Activated CD4-positive, CD25-positive, alpha-beta regulatory T cell treated with anti-CD3 and anti-CD28 coated beads, Interleukin-2, amount 50 U/mL, for 72 hours (primary cell): Measurements from ENCODE around the gene L2HGDH.
"Not testable (repeated sequence)": the region's sequence is repeated elsewhere in the genome, so short reads cannot be mapped to it uniquely, and the experiment has no call there.

ENCODE experiments used
- DNase-seq: peaks from one replicate; pipeline ENCODE4 v3.0.0; 2021

L2HGDH gene

GRCh38 chr14:50339178-50339804 is 27.3 kb upstream of the L2HGDH start:
- no peak for DNase-seq

DNA sequence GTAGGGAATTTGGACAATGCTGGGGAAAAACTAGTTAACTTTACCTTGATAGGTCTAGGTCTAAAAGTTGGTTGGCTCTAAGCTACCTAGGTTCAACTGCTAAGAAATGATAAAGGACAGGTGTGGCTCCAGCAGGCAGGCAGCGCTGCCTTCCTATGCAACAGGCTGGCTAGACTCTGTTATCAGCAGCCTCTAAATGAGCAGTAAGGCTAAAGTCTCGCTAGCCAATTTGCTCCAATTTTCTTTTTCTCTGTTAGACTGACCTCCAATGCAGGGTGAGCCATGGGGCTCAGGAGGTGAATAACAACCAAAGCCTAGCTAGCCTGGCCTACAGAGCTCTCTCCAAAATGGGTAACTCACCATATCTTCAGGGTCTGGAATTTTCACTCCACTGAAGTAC is 26.6 kb upstream of the L2HGDH start:
- DNase-seq = no peak

- no peak for DNase-seq
These were observed 24.2 kb upstream of the L2HGDH start for GRCh38 chr14:50335989-50336824.

- no peak for DNase-seq
These were observed 23.4 kb upstream of the L2HGDH start for GRCh38 chr14:50335389-50335788.

DNA sequence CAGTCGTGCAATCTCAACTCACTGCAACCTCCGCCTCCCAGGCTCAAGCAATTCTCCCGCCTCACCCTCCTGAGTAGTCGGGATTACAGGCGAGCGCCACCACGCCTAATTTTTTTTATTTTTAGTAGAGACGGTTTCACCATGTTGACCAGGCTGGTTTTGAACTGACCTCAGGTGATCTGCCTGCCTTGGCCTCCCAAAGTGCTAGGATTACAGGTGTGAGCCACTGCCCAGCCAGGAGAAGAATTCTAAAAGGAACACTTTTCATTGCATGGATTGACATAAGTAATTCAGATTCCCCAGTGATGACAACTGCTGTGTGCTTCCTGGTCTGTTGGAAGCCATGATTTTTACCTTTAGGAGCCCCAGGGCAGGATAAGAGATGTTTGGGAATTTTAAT is 22.2 kb upstream of the L2HGDH start:
- no peak for DNase-seq

- no peak for DNase-seq
These were observed 21.0 kb upstream of the L2HGDH start for GRCh38 chr14:50333014-50333509.

DNA sequence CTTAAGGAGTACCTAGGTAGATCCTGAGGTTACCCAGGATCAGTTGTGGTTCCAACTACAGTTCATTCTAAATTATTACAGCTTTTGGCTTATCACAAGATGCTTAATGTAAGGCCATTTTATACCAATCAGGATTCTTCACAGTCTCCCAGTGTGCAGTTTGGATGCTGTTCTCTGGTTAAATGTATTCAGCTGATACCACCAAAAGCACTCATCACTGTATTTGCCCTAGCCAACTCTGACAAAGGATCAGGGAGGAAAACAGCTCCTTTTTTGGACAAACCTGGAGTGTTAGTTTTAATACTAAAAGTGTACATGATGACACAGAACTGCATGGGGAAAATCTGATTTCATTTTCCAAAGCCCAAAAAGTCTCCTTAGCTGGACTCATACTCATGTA is 19.6 kb upstream of the L2HGDH start:
- no peak for DNase-seq

DNA sequence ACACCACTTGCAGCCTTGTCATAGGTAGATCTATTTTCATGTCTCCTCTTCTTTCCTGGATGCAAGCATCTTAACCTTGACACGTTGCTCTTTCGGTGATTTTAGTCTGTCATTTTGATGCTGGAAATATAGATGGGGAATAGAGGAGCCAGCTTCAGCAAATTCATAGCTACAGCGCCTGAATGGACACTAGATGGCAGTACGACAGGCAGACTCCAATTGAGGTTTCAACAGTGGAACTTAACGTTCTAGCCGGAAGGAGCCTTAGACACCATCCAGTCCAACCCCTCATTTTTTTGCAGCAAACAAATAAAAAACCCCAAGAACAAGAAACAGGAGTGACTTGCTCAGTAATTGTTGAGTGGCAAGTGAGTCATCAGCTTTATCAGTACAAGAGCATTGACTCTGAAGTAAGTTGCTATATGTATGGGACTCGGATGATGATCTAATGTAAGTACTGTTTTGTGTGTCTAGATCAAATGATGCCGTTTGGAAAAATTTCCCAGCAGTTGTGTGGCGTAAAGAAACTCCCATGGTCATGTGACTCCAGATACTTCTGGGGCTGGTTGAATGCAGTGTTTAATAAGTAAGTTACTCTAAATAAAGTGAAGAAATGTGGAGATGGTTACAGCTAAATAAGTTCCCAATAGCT is 9.1 kb upstream of the L2HGDH start:
- DNase-seq = peak; percentile 46

DNA sequence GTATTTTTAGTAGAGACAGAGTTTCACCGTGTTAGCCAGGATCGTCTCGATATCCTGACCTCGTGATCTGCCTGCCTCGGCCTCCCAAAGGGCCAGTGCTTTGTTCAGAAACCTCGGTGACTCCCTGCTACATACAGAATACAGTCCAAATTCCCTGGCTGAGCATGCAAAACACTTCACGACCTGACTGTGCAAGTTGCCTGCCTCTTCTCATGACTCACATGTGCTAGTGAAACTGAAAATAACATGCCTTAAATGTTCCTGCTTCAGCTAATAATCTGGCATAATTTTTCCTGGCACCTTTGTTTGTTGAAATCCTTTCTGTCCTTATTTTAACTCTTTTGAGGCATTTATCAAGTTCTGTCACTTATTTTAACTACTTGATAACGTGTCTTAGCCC is 8.3 kb upstream of the L2HGDH start:
- no peak for DNase-seq

- DNase-seq = no peak
These were observed 7.7 kb upstream of the L2HGDH start for GRCh38 chr14:50319721-50320120.

- DNase-seq = no peak
These were observed 7.3 kb upstream of the L2HGDH start for GRCh38 chr14:50319293-50319692.

- DNase-seq = no peak
These were observed 6.1 kb upstream of the L2HGDH start for GRCh38 chr14:50318031-50318626.

DNA sequence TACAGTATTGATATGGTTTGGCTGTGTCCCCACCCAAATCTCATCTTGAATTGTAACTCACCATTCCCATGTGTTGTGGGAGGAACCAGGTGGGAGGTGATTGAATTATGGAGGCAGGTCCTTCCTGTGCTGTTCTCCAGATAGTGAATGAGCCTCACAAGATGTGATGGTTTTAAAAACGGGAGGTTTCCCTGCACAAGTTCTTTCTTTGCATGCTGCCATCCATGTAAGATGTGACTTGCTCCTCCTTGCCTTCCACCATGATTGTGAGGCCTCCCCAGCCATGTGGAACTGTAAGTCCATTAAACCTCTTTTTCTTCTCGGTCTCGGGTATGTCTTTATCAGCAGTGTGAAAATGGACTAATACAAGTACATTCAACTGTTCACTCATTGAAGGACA is 2.1 kb upstream of the L2HGDH start:
- DNase-seq = not testable (repeated sequence)

- DNase-seq = no peak
These were observed 665 bp upstream of the L2HGDH start for GRCh38 chr14:50312734-50313054.

GRCh38 chr14:50311337-50311971 is 575 bp downstream of the L2HGDH start:
- no peak for DNase-seq

DNA sequence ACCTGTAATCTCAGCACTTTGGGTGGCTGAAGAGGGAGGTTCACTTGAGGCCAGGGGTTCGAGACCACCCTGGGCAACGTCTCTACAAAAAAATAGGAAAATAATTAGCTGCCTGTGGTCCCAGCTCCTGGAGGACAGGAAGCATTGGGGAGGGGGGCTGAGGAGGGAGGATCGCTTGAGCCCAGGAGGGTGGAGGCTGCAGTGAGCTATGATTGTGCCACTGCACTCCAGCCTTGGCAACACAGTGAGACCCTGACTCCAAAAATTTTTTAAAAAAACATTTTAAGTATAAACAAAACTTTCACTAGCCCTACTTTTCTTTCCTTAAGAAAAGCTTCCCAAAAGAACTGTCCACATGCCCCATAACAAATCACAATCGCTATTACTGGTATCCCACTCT is 1.6 kb downstream of the L2HGDH start:
- DNase-seq = no peak

- no peak for DNase-seq
These were observed 3.6 kb downstream of the L2HGDH start for GRCh38 chr14:50308363-50308915.

GRCh38 chr14:50303744-50304471 is 8.1 kb downstream of the L2HGDH start:
- DNase-seq = no peak

DNA sequence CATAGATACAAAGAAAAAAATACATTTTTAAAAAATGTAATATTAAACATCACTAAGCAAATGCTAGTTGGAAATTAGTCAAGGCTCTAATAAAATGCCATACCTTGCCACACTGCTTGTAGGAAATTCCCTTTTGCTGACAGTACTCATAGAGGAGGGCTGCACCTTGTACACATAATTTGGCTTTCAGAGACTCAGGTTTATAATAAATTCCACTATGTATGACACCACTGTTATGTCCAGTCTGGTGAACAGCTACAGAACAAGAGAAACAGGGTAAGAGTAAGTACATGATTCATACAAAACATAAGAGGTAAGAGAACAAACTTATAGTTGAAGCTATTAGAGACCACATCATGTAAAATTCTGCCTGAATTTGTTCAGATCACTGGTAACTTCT is 10.1 kb downstream of the L2HGDH start:
- no peak for DNase-seq

- no peak for DNase-seq
These were observed 12.4 kb downstream of the L2HGDH start for GRCh38 chr14:50299585-50299984.

DNA sequence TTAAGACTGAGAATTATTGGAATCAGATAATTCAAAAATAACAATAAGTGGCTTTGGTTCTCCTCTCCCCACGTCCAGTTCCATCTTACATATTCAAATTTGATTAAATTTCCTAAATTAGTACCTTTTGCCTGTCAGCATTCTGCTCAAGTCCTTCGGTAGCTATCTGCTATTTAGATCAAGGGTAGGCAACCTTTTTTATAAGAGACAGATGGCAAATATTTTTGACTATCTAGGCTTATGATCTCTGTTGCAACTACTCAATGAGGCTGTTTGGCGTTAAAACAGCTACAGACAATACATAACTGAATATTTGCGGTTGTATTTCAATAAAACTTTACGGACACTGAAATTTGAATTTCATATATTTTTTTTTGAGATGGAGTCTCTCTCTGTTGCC is 21.7 kb downstream of the L2HGDH start:
- no peak for DNase-seq

GRCh38 chr14:50288146-50288545 is 23.9 kb downstream of the L2HGDH start:
- no peak for DNase-seq
